H1 (cell line): Measurements from ENCODE around the gene CFAP107.

ENCODE experiments used
- EZH2 ChIP-seq: fragments of 200-600 bp; sonication (generic); IDR thresholded peaks from 2 replicates; pipeline ENCODE4 v1.7.1; 2012; ENCODE audit warnings: low read depth, mild to moderate bottlenecking, moderate library complexity, low read length, inconsistent platforms; ENCODE audit not compliant: severe bottlenecking
- NANOG ChIP-seq: IDR thresholded peaks from 2 replicates; pipeline ENCODE4 v1.6.1; 2011; ENCODE audit warnings: low read length, low read depth, mild to moderate bottlenecking, inconsistent platforms; ENCODE audit not compliant: insufficient read depth, poor library complexity, severe bottlenecking
- POLR2A ChIP-seq, 2 experiments: IDR thresholded peaks; 1 replicate in 1 of 2; 2 replicates in 1 of 2; pipeline ENCODE4 v1.6.1; 2011; ENCODE audit warnings: low read depth in 2 of 2, low read length in 2 of 2, mild to moderate bottlenecking in 2 of 2; ENCODE audit errors: control extremely low read depth in 1 of 2
- POLR2AphosphoS5 ChIP-seq: IDR thresholded peaks from 2 replicates; pipeline ENCODE4 v1.6.1; 2011; ENCODE audit warnings: low read depth, low read length
- RAD21 ChIP-seq, 2 experiments: IDR thresholded peaks in 1 of 2; conservative IDR thresholded peaks in 1 of 2; 2 replicates each; pipeline ENCODE4 v1.6.1; 2011; ENCODE audit warnings: low read depth in 2 of 2, low read length in 2 of 2, improper control_type of control experiment in 1 of 2, inconsistent platforms in 1 of 2, mild to moderate bottlenecking in 1 of 2, moderate library complexity in 1 of 2
- RFX5 ChIP-seq: IDR thresholded peaks from 2 replicates; pipeline ENCODE4 v1.6.1; 2011; ENCODE audit warnings: low read depth, low read length, improper control_type of control experiment, borderline replicate concordance
- TAF7 ChIP-seq: optimal IDR thresholded peaks from 2 replicates; pipeline ENCODE3; 2011; ENCODE audit warnings: low read depth, mild to moderate bottlenecking, inconsistent platforms, low read length, moderate library complexity, borderline replicate concordance
- ZNF274 ChIP-seq: IDR thresholded peaks from 2 replicates; pipeline ENCODE4 v1.7.0; 2012; ENCODE audit warnings: low read length, borderline replicate concordance; ENCODE audit errors: extremely low read depth
- TF ChIP-seq, protein P1 (sequence below), 3 experiments: IDR thresholded peaks; 1 replicate in 2 of 3; 2 replicates in 1 of 3; pipeline versions ENCODE4 v1.5.1 to v1.6.1; 2011; ENCODE audit warnings: low read length in 3 of 3, mild to moderate bottlenecking in 3 of 3, inconsistent platforms in 2 of 3, low read depth in 1 of 3, moderate library complexity in 1 of 3; ENCODE audit not compliant: insufficient read depth in 1 of 3; ENCODE audit errors: control extremely low read depth in 1 of 3

- no peak for TF ChIP-seq TAF7
- no peak for TF ChIP-seq EZH2
- TF ChIP-seq, protein P1, sequence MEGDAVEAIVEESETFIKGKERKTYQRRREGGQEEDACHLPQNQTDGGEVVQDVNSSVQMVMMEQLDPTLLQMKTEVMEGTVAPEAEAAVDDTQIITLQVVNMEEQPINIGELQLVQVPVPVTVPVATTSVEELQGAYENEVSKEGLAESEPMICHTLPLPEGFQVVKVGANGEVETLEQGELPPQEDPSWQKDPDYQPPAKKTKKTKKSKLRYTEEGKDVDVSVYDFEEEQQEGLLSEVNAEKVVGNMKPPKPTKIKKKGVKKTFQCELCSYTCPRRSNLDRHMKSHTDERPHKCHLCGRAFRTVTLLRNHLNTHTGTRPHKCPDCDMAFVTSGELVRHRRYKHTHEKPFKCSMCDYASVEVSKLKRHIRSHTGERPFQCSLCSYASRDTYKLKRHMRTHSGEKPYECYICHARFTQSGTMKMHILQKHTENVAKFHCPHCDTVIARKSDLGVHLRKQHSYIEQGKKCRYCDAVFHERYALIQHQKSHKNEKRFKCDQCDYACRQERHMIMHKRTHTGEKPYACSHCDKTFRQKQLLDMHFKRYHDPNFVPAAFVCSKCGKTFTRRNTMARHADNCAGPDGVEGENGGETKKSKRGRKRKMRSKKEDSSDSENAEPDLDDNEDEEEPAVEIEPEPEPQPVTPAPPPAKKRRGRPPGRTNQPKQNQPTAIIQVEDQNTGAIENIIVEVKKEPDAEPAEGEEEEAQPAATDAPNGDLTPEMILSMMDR (IDR thresholded peaks at IDR 0.05; ENCODE audit: control extremely low read depth in 1 of 3, insufficient read depth in 1 of 3, low read depth in 1 of 3, low read length in 3 of 3) = no peak
- TF ChIP-seq POLR2A (IDR thresholded peaks at IDR 0.05; ENCODE audit: control extremely low read depth in 1 of 2, low read depth in 2 of 2, low read length in 2 of 2) = no peak
- no peak for TF ChIP-seq POLR2AphosphoS5
- no peak for TF ChIP-seq RAD21 (IDR thresholded peaks at IDR 0.05 in 1 of 2, conservative IDR thresholded peaks at IDR 0.05 in 1 of 2; ENCODE audit: low read depth in 2 of 2, low read length in 2 of 2)
- TF ChIP-seq NANOG = no peak
- no peak for TF ChIP-seq ZNF274
- no peak for TF ChIP-seq RFX5
Observed at GRCh38 chr1:12711536-12711935, 34.5 kb upstream of the CFAP107 start.
